Right lobe of liver (tissue), 6 donors: ENCODE data around the gene DST. TPM values are rescaled to one million over a fixed set of nuclear protein-coding genes. Genes with fewer than 3 reads are reported as not detected.
A peak's percentile ranks its signal among the peaks of the same experiment; 100 is the strongest.

Experiments
- ATAC-seq, 4 donors: fragments of 200-7000 bp; cut with Tn5 transposase; one replicate each; pipeline ENCODE4 v1.9.1; 2020; ENCODE audit warnings: mild to moderate bottlenecking in 4 of 4, moderate library complexity in 4 of 4
- DNase-seq, 3 donors: peaks; one replicate each; pipeline ENCODE4 v3.0.0-alpha.2; 2020
- H3K27ac ChIP-seq, 3 donors: fragments of 200-600 bp; one replicate each; pipeline ENCODE4 v1.8.0; 2022
- H3K27me3 ChIP-seq, 2 donors: fragments of 200-600 bp; one replicate each; pipeline ENCODE4 v1.8.0; 2022
- H3K36me3 ChIP-seq, 4 donors: fragments of 200-600 bp; sonication (generic) in 1 of 4; one replicate each; pipeline versions ENCODE4 v1.5.1 to v1.8.0; 2017 to 2022; ENCODE audit warnings: control low read depth in 1 of 4
- H3K4me1 ChIP-seq, 4 donors: fragments of 200-600 bp; sonication (generic) in 1 of 4; one replicate each; pipeline versions ENCODE4 v1.5.1 to v1.8.0; 2017 to 2022; ENCODE audit warnings: control low read depth in 1 of 4
- H3K4me3 ChIP-seq, 3 donors: fragments of 200-600 bp; one replicate each; pipeline ENCODE4 v1.8.0; 2022
- H3K9me3 ChIP-seq, 4 donors: fragments of 200-600 bp; sonication (generic) in 1 of 4; one replicate each; pipeline versions ENCODE4 v1.5.1 to v1.8.0; 2017 to 2022; ENCODE audit warnings: control low read depth in 1 of 4
- POLR2A ChIP-seq: fragments of 450-650 bp; IDR thresholded peaks from one replicate; pipeline ENCODE4 v1.6.1; 2017; ENCODE audit warnings: antibody characterized with exemption, mild to moderate bottlenecking
- WGBS: methylation state at CpG from one replicate; pipeline ENCODE4 v1.1.6; 2018; ENCODE audit warnings: low coverage, low lambda C conversion rate; ENCODE audit not compliant: insufficient coverage; ENCODE audit errors: missing lambda C conversion rate; 5-methylcytosine and 5-hydroxymethylcytosine counted together
- intact Hi-C, 2 donors: fragments of 100-400 bp; cut with DNase I; formaldehyde crosslinking; loops; one replicate each; pipeline versions ENCODE4 v1.11.2 to v1.14.1; 2022
- total RNA-seq, 6 experiments: library from RNA; depleted of rRNA in 2 of 6; stranded (reverse); fragments of >200 nt in 2 of 6; fragmentation: NEBNext Ultra II Directional in 3 of 6; extraction: Animal tissue kit (Norgen Biotek cat#: 25700) in 3 of 6; gene quantifications; one replicate each; pipeline versions ENCODE4 v1.1.0 to v1.2.4, GENCODE V29; 2016 to 2023
- TF ChIP-seq, protein P1 (sequence below), 4 donors: fragments of 200-600 bp in 3 of 4; fragments of 450-650 bp in 1 of 4; IDR thresholded peaks; one replicate each; pipeline versions ENCODE4 v1.5.1 to v1.8.0; 2016 to 2022; ENCODE audit warnings: antibody characterized with exemption in 4 of 4, mild to moderate bottlenecking in 2 of 4
- donor health status: DM: no; HTN: yes; CAD: no.
- donor health status: DM: no; HTN: no; CAD: no.
- donor health status: DM: no; HTN: no; CAD: no.
- donor health status: DM: no; HTN: yes; CAD: no.
- donor health status: DM: no; HTN: yes; CAD: no.

Gene DST
- total RNA-seq, 6 experiments from 2014 or later, result 92.1 to 207 (median 156) TPM

GRCh38 chr6:56456785-56457184, 185.9 kb downstream of the DST start:
- H3K27ac ChIP-seq, result no peak overlapping the region
- TF ChIP-seq POLR2A, result no peak
- TF ChIP-seq, protein P1, sequence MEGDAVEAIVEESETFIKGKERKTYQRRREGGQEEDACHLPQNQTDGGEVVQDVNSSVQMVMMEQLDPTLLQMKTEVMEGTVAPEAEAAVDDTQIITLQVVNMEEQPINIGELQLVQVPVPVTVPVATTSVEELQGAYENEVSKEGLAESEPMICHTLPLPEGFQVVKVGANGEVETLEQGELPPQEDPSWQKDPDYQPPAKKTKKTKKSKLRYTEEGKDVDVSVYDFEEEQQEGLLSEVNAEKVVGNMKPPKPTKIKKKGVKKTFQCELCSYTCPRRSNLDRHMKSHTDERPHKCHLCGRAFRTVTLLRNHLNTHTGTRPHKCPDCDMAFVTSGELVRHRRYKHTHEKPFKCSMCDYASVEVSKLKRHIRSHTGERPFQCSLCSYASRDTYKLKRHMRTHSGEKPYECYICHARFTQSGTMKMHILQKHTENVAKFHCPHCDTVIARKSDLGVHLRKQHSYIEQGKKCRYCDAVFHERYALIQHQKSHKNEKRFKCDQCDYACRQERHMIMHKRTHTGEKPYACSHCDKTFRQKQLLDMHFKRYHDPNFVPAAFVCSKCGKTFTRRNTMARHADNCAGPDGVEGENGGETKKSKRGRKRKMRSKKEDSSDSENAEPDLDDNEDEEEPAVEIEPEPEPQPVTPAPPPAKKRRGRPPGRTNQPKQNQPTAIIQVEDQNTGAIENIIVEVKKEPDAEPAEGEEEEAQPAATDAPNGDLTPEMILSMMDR (IDR thresholded peaks at IDR 0.05), result no peak
- H3K4me1 ChIP-seq, result peaks cover 0 to 10% (median 4%) of the 10 kb centered on the region in 4 donors
- DNase-seq (no peak), ATAC-seq (no peak)
- no peaks in the 10 kb centered on the region for H3K27me3 ChIP-seq
- 63% methylated on average over 2 of the region's 2 CpGs for WGBS
- intact Hi-C loops, result no loop called here
- H3K4me3 ChIP-seq, result no peak overlapping the region
- H3K9me3 ChIP-seq, result no peaks in the 10 kb centered on the region
- peaks cover 0 to 44% (median 16%) of the 10 kb centered on the region in 4 donors for H3K36me3 ChIP-seq

DNA sequence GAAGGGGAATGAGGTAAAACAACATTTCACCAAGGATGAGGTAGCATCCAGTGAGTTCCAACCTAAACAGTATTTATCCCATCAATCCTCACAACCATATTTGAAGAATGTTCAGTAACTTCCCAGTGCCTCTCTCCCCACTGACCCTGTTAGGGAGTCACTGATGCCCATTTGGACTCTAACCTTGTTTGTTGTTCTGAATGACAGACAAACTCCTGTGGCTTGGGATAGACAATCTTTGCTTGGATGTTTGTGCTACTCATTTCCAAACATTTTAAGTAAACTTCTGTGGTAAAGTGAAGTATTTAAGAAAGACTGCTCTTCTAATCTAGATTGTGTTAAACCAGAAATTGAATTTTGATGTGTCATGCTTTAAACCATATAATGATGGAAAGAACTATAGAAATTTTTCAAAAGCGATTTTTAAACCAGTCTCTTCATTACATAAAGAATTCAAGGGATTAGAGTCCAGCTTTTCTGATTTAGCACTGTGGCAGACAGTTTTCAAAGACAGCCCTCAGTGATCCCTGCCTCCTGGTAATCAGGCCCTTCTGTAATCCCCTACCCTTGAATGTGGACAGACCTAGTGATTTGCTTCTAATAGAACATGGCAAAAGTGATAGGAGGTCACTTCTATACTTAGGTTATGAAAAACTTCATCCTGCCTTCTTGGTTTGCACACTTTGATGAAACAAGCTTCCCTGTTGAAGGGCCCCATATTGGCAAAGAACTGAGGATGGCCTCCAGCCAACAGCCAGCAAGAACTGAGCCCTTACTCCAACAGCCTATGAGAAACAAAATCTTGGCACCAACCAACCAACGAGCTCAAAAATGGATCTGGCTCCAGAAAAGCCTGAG, 191.6 kb downstream of the DST start:
- peak in 2 of 3 donors; percentile 77 to 79 for DNase-seq
- Histone ChIP-seq H3K4me3 (no peak overlapping the region), H3K4me1 (peaks cover 0 to 35% (median 14%) of the 10 kb centered on the region in 4 donors), H3K36me3 (no peaks in the 10 kb centered on the region), H3K27me3 (no peaks in the 10 kb centered on the region), H3K9me3 (no peaks in the 10 kb centered on the region), H3K27ac (peak overlapping the region; percentile 39 to 77 (median 56))
- peak; percentile 83 to 95 (median 92) for ATAC-seq
- intact Hi-C loops, result no loop called here
- TF ChIP-seq POLR2A, result no peak
- TF ChIP-seq, protein P1 (IDR thresholded peaks at IDR 0.05), result no peak
- 14% methylated on average over 2 of the region's 2 CpGs for WGBS

DNA sequence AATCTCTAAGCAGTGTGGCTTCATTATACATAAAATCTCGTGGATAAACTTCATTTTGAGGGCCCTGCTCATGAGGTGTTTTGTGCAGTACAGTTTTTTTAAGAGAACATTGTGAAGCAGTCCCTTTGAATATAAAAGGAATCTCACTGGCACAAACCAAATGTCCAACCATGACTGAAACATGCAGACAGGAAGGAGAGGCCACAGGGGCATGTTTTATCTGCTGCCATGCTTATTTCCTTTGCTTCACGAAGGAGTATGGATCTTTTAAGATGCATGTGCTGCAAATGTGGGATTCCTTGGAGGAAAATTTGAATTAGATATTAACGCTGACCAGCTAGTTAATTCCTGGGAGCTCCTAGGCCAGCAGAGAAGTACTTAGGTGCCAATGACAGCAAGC, 192.3 kb downstream of the DST start:
- ATAC-seq, result no peak
- DNase-seq, result no peak
- 63% methylated on average over 3 of the region's 3 CpGs for WGBS
- H3K4me1 ChIP-seq, result peaks cover 0 to 35% (median 14%) of the 10 kb centered on the region in 4 donors
- TF ChIP-seq POLR2A, result no peak
- TF ChIP-seq, protein P1 (IDR thresholded peaks at IDR 0.05), result no peak
- H3K27ac ChIP-seq, result peak overlapping the region in 2 of 3 donors; percentile 56 to 77
- no peaks in the 10 kb centered on the region for H3K36me3 ChIP-seq
- no peaks in the 10 kb centered on the region for H3K9me3 ChIP-seq
- no peaks in the 10 kb centered on the region for H3K27me3 ChIP-seq
- intact Hi-C loops, result no loop called here
- no peak overlapping the region for H3K4me3 ChIP-seq

DNA sequence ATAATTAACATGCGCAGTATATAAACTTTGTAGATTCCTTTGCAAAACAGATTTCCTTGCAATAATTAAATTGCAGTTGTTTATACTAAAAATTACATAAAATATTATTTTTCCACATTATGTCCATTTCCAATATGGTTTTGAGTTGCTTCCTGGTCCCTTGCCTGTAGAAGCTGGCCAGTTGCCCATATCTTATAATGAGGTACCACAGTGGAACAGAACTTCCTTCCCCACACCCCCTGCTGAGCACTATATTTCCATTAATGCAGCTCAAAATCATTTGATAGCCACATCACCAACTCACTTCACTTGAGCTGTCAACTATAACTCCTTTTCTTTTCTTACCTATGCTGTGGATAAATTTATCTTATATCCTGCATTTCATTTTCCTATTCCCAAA, 194.6 kb downstream of the DST start:
- no peak overlapping the region for H3K4me3 ChIP-seq
- TF ChIP-seq, protein P1 (IDR thresholded peaks at IDR 0.05), result no peak
- TF ChIP-seq POLR2A, result no peak
- H3K27ac ChIP-seq, result no peak overlapping the region
- no peaks in the 10 kb centered on the region for H3K27me3 ChIP-seq
- H3K36me3 ChIP-seq, result no peaks in the 10 kb centered on the region
- intact Hi-C loops, result no loop called here
- no peaks in the 10 kb centered on the region for H3K9me3 ChIP-seq
- peaks cover 0 to 29% (median 14%) of the 10 kb centered on the region in 4 donors for H3K4me1 ChIP-seq
- DNase-seq (no peak), ATAC-seq (no peak)
- WGBS, result 82% methylated on average over 1 of the region's 1 CpG
